Measurements from ENCODE around the gene ZDHHC3.

The ZDHHC3 gene

GRCh38 chr3:44974416-44974815 lies 1.6 kb downstream of the ZDHHC3 start:
- TF ChIP-seq, protein P1, sequence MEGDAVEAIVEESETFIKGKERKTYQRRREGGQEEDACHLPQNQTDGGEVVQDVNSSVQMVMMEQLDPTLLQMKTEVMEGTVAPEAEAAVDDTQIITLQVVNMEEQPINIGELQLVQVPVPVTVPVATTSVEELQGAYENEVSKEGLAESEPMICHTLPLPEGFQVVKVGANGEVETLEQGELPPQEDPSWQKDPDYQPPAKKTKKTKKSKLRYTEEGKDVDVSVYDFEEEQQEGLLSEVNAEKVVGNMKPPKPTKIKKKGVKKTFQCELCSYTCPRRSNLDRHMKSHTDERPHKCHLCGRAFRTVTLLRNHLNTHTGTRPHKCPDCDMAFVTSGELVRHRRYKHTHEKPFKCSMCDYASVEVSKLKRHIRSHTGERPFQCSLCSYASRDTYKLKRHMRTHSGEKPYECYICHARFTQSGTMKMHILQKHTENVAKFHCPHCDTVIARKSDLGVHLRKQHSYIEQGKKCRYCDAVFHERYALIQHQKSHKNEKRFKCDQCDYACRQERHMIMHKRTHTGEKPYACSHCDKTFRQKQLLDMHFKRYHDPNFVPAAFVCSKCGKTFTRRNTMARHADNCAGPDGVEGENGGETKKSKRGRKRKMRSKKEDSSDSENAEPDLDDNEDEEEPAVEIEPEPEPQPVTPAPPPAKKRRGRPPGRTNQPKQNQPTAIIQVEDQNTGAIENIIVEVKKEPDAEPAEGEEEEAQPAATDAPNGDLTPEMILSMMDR (conservative IDR thresholded peaks at IDR 0.05): no peak
- H3K27ac ChIP-seq: peak overlapping the region; percentile 88

- peak overlapping the region; percentile 98 for H3K27ac ChIP-seq
- TF ChIP-seq, protein P1 (conservative IDR thresholded peaks at IDR 0.05): no peak
These were observed 5.0 kb downstream of the ZDHHC3 start for GRCh38 chr3:44970926-44971490.

DNA sequence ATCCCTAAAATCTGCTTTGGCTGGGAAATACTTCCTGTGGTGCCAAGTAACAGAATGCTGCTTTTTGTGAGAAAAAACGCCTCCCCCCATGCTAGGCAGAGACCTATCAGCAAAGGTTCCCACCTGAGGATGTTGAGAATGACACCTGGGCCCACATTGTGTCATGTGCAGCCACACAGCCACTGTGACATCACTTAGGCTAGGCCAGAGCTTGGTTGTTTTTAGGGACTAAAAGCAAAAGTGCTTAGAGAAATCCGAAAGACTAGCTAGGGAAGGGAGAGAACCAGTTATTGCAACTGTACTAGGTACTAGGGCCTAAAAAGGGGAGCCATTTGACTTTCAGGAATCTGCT lies 6.2 kb downstream of the ZDHHC3 start:
- TF ChIP-seq, protein P1 (conservative IDR thresholded peaks at IDR 0.05): no peak
- peak overlapping the region; percentile 98 for H3K27ac ChIP-seq

GRCh38 chr3:44969154-44969827 lies 6.7 kb downstream of the ZDHHC3 start:
- H3K27ac ChIP-seq: peak overlapping the region; percentile 98
- TF ChIP-seq, protein P1 (conservative IDR thresholded peaks at IDR 0.05): no peak

DNA sequence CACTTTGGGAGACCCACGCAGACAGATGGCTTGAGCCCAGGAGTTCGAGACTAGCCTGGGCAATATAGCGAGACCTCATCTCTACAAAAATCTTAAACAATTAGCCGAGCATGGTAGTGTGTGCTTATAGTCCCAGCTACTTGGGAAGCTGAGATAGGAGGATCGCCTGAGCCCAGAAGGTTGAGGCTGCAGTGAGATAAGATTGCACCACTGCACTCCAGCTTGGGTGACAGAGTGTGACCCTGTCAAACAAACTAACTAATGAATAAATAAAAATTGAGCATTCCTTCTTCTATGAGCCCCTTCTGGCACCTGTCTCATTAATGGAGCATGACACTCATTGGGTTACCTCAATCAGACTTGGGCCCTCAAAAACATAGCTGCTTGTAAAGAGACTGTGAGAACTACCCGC lies 7.5 kb downstream of the ZDHHC3 start:
- TF ChIP-seq, protein P1 (conservative IDR thresholded peaks at IDR 0.05): no peak
- H3K27ac ChIP-seq: peak overlapping the region; percentile 98; the same call in 1 of the 2 replicates

DNA sequence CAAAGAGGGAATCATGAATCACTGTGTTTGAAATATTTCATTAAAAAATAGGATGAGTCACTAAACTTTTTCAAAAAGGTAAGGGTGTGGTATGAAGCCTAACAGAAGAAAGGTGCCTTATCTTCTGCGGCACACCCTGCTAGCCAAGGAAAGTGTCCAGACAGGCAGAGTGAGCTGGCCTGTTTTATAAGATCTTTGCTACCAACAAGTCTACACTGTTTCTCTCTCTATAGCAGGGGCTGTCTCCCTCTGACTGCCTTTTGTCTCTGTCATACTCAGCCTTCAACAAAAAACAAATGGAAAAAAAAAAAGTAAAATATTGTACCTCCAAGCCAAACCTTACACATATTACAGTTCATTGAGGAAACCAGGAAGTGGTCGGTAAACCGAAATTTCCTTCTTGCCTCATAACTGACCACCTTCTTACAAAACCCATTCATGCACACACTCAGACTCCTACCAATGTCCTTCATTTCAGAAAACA lies 9.1 kb downstream of the ZDHHC3 start:
- TF ChIP-seq, protein P1 (conservative IDR thresholded peaks at IDR 0.05): no peak
- H3K27ac ChIP-seq: peak overlapping the region; percentile 98

DNA sequence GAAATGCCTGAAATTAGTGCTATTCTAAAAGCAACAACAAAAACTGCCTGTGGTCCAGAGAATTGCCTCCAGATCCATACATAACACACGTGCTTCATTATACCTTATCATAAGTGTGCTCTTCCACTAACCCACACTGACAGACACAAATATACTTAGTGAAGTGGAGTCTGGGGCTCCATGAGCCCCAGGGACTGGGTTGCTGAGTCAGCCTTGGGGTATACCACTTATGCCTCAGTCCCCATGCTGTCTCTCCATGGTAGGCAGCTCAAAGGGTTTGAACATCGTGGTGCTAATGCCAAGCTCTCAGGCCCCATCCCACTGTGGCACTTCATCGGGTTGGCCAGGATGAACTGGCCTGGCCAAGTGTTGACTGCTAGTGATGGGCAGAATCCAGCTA lies 10.8 kb downstream of the ZDHHC3 start:
- no peak overlapping the region for H3K27ac ChIP-seq
- TF ChIP-seq, protein P1 (conservative IDR thresholded peaks at IDR 0.05): no peak
